DMS153 treated with DMSO at 0.1 percent for 48 hours (cell line): ENCODE data around the gene PPP2R2D.
A peak's percentile ranks its signal among the peaks of the same experiment; 100 is the strongest.
"Not testable (repeated sequence)": the region's sequence is repeated elsewhere in the genome, so short reads cannot be mapped to it uniquely, and the experiment has no call there.

Source experiments
- DNase-seq: peaks from one replicate; lab custom pipeline; 2025; ENCODE audit not compliant: unreplicated experiment; lab: John Stamatoyannopoulos, UW

PPP2R2D gene

DNA sequence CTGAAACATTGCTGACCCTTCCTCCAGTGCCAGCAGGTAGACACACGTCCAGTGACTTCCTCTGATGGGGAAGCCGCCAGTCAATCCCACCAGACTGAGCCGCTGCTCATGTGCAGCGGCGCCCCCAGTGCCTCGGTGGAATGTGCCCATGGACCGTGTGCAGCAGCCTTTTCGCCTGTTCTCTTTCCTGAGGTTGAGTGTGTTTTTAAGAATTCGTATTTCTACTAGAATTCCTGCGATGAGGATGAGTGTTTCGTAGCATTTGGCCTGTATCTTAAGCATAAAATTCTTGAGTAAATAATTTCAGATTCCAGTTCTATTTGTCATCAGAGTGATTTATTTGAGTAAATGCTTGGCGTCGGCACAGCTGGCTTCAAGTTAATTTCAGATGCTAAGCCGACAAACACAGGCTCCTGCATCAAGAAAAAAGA lies 45.5 kb downstream of the PPP2R2D start:
- DNase-seq = no peak

DNA sequence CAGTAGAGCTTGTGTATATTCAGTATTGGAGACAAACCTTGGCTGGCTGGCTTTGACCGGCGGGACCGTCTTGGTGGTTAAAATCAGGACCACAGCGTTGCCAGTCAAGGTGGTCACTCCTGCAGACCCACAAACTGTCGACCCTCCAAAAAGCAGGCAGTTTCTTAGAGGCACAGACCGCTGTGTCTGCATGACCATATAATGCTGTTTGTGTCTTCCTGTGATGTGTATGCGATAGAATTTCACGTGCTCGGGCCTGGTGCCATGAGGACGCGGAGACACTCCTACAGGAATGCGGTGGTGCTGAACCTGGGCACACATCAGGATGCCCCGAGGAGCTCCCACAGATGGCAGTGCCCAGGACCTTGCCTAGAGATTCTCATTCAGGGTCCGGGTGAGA lies 46.1 kb downstream of the PPP2R2D start:
- no peak for DNase-seq

DNA sequence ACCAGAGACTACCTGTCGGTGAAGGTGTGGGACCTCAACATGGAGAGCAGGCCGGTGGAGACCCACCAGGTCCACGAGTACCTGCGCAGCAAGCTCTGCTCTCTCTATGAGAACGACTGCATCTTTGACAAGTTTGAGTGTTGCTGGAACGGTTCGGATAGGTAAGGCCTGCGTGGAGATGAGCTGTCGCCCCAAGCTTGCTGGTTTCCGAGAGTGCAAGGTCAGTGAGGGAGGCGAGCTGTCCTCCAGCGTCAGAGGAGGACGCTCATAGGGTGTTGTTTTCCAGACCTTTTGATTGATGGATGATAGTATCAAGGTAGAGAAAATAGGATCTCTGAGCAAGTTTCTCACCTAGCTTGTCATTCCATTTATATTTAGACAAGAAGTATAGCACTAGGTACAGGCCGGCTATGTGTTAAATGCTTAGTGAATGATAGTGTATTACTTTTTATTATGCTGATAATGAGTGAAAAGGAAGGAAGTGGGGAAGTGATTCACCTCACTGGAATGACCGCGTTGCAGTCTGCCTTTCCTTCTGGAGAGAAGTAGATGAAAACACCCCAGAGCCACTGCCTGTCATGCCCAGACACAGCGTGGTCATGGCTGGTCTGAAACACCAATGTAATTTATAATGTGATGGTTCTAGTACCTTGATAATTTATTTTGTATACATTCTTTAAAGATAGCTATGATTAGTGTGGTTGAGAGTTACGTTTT lies 47.0 kb downstream of the PPP2R2D start:
- no peak for DNase-seq

DNA sequence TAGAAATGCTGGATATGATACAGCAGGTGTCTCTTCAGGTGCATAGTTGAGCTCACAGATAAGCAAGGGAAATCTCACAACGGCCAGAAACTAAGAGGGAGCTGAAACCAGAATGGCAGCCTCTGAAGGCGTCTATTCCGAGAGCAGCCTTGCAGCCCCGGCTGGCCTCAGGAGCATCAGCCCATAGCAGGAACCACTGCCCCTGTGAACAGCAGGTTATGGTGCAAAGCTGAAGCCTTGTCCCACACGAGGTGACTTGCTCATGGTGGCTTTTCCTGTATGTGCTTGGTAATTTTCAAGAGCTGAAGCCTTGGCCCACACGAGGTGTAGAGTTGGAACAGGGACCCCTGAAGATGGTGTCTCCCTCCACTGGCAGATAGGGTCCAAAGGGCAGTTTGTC lies 47.7 kb downstream of the PPP2R2D start:
- no peak for DNase-seq

DNA sequence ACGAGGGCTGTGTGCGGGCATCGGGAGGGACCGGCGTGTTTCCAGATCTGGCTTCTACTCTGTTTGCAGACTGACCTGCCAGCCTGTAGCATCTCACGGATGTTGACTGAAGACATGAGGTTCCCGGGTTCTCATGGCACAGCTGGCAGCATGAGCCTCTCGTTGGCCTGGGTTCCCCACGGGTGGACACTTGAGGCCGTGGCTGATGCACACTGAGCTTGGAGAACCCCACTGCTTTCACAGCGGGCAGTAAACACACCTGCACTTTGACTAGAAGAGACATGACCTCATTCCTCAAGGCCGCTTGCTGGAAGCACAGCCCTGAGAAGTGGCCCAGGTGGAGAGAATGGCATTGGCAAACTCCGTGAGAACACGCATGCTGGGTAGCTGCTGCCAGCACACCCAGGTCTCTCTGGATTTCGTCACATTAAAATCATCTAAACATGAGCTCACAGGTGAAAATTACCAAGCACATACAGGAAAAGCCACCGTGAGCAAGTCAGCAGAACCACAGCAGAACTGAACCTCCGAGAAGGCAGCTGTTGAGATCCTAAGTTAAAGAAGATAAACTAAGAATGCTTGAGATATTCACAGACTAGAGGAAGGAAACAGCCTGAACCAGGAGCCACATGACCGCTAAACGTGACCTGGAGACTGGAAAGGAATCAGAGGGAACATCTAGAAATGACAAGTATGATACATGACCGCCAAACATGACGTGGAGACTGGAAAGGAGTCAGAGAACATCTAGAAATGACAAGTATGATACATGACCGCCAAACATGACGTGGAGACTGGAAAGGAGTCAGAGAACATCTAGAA lies 48.4 kb downstream of the PPP2R2D start:
- no peak for DNase-seq

DNA sequence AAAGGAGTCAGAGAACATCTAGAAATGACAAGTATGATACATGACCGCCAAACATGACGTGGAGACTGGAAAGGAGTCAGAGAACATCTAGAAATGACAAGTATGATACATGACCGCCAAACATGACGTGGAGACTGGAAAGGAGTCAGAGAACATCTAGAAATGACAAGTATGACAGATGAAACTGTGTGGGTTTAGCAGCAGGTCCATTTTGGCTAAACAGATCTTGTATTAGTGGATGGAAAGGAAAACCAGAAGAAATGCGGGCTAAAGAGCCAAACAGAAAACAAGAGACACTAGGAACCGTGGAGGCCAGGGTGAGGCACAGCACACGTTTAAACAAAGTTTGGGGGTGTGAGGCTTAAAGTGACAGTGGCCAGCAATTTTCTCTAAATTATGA lies 49.1 kb downstream of the PPP2R2D start:
- DNase-seq = not testable (repeated sequence)

DNA sequence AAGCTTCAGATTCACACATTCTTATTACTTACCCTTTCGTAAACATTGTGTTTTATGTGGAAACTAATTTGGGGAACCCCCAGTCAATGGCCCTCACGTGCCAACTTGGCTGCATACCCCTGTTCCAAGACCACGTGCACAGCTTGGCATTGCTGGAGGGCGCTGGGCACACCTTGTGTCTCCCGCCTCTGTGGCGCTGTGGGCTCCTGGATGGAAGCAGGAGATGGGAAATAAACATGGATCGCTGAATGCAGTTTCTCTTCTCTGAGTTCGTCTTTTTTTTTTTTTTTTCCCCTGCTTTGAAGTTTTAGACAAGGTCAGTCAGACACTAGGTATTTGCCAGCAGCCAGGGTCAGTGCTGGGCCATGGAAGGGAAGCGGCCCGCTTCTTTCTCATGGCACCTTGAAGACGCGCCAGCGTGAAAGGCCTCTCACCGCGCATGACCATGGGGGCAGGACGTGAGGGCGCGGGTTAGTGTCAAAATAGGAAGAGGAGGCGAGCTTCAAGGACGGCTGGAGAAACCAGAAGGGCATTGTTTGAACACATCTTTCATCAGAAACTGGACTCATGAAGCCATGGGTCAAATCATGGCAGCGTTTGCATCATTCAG lies 53.7 kb downstream of the PPP2R2D start:
- no peak for DNase-seq

DNA sequence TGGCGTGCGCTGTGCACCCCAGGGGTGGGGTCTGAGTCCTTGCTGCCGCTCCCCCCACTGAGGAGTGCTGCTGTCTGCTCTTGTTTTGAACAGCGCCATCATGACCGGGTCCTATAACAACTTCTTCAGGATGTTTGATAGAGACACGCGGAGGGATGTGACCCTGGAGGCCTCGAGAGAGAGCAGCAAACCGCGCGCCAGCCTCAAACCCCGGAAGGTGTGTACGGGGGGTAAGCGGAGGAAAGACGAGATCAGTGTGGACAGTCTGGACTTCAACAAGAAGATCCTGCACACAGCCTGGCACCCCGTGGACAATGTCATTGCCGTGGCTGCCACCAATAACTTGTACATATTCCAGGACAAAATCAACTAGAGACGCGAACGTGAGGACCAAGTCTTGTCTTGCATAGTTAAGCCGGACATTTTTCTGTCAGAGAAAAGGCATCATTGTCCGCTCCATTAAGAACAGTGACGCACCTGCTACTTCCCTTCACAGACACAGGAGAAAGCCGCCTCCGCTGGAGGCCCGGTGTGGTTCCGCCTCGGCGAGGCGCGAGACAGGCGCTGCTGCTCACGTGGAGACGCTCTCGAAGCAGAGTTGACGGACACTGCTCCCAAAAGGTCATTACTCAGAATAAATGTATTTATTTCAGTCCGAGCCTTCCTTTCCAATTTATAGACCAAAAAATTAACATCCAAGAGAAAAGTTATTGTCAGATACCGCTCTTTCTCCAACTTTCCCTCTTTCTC lies 55.0 kb downstream of the PPP2R2D start:
- no peak for DNase-seq

DNA sequence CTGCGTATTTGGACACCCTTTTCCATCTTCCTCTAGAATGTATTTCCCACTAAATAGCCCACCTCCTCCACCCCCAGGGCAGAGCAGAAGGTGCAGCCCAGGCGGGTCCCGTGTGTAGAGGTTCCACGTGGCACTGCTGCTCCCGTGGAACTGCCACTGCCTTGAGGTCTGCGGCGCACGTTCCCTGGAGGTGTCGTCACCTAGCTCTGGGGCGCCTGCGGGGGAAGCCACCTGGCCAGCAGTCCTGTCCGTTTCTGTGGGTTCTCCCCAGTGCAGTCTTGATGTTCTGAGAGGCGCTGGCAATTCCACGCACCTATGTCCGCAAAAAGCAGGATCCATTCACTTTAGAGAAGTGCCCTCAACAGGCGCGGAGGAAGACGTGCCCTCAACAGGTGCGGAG lies 59.0 kb downstream of the PPP2R2D start:
- DNase-seq = no peak

DNA sequence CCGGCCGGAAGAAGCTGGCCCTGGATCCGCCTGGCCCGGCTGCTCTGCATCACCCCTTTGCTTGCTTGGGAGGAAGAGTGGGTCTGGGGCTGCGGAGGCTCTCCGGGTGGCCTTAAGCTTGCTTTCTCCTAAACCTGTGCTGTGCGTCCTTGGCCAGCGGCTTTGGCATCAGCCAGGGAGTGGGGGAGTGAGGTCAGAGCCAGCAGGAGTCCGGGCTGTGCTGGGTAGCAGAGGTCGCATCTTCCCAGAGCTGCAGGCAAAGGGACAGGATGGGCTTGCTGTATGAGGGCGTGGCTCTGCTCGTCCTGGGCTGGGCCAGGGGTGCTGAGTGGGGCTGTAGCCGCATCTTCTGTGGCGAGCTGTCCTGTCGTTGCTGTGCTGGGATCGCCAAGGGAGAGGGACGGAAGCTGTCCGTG lies 59.8 kb downstream of the PPP2R2D start:
- no peak for DNase-seq

DNA sequence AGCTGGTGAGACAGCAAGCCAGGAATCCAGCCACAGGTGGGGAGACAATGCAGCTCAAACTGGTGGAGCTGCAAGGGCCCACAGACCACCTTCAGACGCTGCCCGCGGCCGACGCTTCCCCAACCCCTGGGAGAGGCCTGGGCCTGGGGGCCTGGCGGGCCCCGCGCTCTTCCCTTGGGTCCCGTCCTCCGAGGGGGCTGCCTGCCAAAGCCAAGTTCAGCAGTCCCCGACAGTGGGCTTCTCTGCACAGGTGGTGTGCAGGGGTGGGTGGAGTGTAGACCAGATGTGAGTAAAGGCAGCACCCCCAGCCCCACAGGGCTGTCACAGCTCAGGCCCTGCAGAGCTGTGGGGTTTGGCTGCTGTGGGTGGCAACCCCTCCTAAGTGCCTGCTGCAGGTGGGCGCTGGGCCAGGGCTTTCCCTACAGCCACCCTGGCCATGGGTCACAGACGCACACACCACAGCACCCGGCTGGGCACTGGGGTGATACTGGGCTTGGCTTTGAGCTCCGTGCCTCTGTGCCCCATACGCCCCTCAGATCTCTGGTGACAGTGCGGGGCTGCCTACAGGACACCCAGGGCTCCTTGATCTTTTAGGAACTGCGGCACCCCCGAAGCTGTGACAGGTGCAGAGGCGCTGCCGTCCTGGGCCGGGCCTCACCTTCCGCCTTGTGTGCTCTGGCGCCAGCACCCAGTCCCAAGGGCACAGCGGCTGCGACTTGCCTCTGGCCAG lies 60.4 kb downstream of the PPP2R2D start:
- no peak for DNase-seq

DNA sequence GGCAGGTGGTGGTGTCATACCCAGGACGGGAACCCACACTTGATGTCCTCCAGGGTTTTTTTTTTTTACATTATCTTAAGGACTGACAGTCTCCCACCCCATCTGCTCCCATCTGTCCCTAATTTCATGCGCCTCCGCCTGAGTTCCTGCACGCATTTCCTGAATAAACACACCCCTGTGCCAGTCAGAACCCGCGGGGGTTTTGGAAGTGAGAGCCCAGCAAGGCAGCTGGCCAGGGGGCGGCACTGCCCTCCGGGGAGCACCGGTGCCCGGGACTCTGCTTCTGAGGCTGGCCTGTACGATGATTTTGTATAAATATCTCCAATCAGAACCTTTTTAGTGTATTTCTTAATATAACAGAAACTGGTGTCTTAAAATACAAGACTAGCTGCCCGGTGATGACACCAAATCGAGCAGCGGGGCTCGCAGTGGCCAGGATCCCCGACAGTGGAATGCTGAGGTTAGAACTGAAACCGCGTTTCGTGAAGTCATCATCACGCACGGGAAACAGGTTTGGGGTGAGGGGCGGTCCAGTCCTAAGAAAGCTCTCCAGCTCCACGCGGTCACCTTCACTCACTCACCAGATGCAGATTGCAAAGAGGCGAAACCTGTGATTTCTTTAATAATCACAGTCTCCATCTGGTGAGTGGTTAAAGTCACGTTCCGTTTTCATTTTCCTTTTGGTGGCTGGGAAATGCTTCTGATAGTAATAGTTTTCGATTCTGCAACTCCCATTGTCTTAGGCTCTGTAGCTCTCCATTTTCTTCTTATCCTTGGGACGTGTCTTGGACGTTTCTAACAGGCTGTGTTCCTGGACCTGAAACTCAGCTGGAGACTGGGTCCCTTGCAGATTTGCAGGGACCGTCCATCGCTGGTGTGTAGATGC lies 61.2 kb downstream of the PPP2R2D start:
- no peak for DNase-seq

DNA sequence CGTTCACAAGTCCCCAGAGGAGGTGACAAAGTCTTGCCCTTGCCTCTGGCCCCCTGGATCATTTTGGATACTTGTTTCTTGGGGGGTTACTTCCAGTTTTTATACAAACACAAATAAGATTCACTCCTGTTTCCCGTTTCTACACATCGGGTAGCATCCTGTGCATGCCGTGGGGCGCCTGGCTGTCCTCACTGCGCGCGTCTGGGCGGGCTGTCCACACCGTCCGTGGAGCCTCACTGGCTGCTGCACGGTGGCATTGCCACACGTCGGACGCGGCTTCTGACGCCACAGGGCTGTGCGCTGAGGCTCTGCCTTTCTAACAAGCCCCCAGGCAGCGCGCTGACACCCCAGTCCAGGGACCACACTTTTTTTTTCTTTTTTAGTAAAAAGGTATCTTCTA lies 62.5 kb downstream of the PPP2R2D start:
- no peak for DNase-seq

DNA sequence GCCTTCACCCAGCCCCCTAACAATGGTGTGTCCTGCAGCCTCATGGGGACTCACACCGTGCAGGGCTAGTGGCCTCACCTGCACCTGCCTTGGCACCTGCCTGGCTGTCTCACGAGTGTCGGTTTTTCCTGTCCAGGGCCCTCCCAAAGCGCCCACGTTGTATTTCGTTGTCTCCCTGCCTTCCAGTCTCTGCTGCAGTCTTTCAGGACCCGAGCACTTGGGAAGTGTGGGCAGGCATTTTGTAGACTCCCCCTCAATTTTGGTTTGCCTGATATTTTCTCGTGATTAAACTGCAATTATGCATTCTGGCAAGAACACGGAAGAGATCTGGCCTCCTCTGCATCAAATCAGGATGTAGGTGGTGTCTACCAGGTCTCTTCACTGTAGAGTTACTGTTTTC lies 63.0 kb downstream of the PPP2R2D start:
- DNase-seq = no peak

DNA sequence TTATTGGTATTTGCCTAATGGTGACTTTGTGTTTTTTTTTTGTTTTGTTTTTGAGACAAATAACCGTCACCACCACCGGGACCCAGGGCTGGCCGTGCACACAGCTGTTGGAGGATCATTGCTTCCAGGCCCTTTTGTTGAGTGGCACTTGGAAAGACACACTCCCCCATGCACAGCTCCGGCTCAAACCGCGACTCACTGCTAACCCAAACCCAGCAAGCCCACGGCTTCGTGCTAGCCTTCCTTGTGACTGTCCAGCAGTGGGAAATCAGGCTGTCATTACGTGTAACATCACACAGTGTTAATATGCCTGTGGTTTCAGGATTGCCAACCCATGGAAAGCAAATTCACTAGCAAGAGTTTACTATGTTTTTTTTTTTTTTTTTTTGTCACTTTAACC lies 63.5 kb downstream of the PPP2R2D start:
- no peak for DNase-seq

DNA sequence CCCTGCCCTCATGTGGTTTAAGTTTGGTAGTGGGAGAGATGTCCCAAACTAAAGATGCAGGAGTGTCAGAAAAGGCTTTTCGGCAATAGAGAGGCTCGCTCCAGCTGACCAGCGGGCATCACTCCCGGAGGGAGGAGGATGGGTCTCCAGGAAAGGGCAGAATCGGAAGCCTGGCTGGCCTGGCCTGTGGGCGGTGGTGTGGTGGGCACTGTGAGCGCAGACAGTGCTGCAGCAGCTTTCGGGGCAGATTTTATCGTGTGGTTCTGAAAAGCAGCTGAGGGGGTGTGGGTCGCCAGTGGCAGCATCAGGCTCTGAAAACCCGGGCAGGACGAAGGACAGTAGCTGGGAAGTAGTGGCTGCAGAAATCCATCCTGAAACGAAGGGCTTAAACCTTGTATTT lies 68.1 kb downstream of the PPP2R2D start:
- no peak for DNase-seq

DNA sequence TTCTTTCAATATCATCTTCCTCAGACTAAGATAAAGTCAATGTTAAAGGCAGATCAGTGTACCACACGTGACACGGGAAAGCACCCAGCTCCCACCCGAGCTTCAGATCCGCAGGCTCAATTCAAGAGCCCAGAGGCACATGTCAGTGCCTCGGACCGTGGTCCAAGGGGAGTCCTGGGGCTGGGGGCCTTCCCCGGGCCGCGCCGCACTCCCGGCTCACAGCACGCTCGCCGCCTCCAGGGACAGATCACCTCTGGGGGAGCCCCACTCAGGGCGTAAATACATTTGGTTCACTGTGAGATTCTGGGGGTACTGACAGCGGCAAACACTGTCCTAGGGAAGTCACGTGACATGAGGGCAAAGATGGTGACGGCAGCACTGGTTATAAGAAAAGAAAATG lies 70.1 kb downstream of the PPP2R2D start:
- DNase-seq = no peak

DNA sequence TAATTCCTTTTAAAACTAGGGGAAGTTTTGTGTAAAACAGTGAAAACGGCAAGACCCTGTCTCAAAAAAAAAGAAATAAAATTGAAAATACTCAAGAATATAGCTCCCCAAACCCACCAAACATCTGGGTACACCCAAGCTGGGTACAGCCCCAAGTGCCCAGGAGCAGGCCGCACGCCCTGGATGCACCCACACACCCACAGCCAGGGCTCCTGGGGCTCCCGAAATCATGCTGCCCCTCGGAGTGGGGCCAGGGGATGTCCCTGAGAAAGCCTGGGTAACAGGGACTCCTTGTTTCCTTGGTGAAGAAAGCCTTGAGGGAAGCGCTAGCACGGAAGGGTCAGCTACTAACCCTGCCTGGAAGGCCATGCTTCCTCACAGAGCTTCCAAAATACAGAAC lies 70.8 kb downstream of the PPP2R2D start:
- no peak for DNase-seq

DNA sequence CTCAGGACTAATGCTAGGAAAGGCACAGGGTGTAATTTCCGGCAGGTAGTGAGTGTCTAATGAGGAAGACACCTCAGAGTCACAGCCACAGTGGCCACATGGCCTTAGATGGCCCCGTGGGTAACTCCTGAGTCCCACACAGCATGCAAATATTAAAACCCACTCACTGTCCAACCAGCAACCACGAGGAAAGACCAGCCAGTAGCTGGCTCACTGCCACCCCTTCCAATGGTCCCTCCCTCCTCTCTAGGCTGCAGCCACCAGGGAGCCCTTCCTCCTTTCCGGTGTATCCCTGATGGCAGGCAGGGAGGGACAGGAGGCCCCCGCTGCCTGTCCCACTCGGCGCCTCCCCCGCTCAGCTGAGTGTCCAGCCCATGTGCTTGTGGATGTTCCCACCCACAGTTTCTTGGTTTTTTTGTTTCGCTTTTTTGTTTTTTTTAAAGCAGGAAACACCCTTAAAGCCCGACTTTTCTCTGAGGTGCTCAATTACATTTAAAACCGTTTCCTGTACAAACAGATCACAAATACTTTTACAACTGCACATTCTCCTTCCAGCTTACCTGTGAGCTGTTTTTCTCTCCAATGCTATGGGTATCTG lies 71.8 kb downstream of the PPP2R2D start:
- peak; percentile 36 for DNase-seq
